A673 (cell line): ENCODE results near the gene ADI1.

Experiments
- CTCF ChIP-seq: fragments of 300-800, 200-600 bp; sonication (generic); conservative IDR thresholded peaks from 2 replicates; pipeline ENCODE4 v1.5.1; 2017; ENCODE audit warnings: low read depth, mild to moderate bottlenecking, antibody characterized with exemption, low read length, moderate library complexity, mixed read lengths
- EZH2 ChIP-seq: fragments of 200-600 bp; sonication (generic); IDR thresholded peaks from 2 replicates; pipeline ENCODE4 v1.6.1; 2017; ENCODE audit warnings: borderline replicate concordance, low read depth, mild to moderate bottlenecking, mixed read lengths, antibody characterized with exemption, low read length; ENCODE audit not compliant: poor library complexity, severe bottlenecking

GRCh38 chr2:3539836-3540235, 20.5 kb upstream of the ADI1 start:
- TF ChIP-seq CTCF (no peak), EZH2 (no peak)
